ENCODE measurements around the gene MYL4.

- TF ChIP-seq CTCF (IDR thresholded peaks at IDR 0.05) (no peak), POLR2A (IDR thresholded peaks at IDR 0.05) (no peak), EP300 (IDR thresholded peaks at IDR 0.05) (no peak)
Measured at GRCh38 chr17:47170710-47171109, 38.4 kb upstream of the MYL4 start.
